GM12878 (cell line): Measurements from ENCODE around the gene HDAC5. TPM values are rescaled to one million over a fixed set of nuclear protein-coding genes. Genes with fewer than 3 reads are reported as not detected.
A peak's percentile ranks its signal among the peaks of the same experiment; 100 is the strongest.

ENCODE experiments used
- ATAC-seq: fragments of 200-7000 bp; cut with Tn5 transposase; 3 replicates; pipeline ENCODE4 v1.9.1; 2020; ENCODE audit warnings: mild to moderate bottlenecking, moderate library complexity
- BruUV-seq: library from RNA; stranded (reverse); fragments of 400-500 nt; replicated peaks from 2 replicates; lab custom pipeline; 2021; lab: Mats Ljungman, UMichigan
- CTCF ChIA-PET: fragments of 300-600 bp; sonication (Branson Sonifier 250); formaldehyde crosslinking; extraction: SDS; loops from one replicate; lab custom pipeline; 2021; ENCODE audit warnings: inconsistent platforms; lab: Yijun Ruan, JAX
- POLR2A ChIA-PET: fragments of 350-600 bp; formaldehyde crosslinking; extraction: SDS; loops from one replicate; lab custom pipeline; 2021; ENCODE audit warnings: inconsistent platforms; lab: Charles Lee
- RAD21 ChIA-PET: fragments of 300-600 bp; sonication (Branson Sonifier 250); formaldehyde crosslinking; loops from one replicate; lab custom pipeline; 2023; ENCODE audit warnings: antibody characterized with exemption; ENCODE audit not compliant: unreplicated experiment; lab: Charles Lee
- SMC1A ChIA-PET: fragments of 300-600 bp; sonication (Branson Sonifier 250); formaldehyde crosslinking; loops from one replicate; lab custom pipeline; 2023; ENCODE audit not compliant: unreplicated experiment, uncharacterized antibody; lab: Charles Lee
- DNase-seq: peaks from one replicate; pipeline ENCODE4 v3.0.0-alpha.2; 2011; ENCODE audit warnings: low read depth, low spot score
- FAIRE-seq: peaks from 3 replicates; lab custom pipeline; 2011; peaks lifted over from hg19 to GRCh38; lab: Jason Lieb, UNC
- H2AFZ ChIP-seq: 2 replicates; pipeline ENCODE4 v1.6.0; 2011; ENCODE audit warnings: low read depth, low read length, control low read depth; ENCODE audit not compliant: control insufficient read depth
- H3K27ac ChIP-seq: 2 replicates; pipeline ENCODE4 v1.5.1; 2011; ENCODE audit warnings: control low read depth; ENCODE audit not compliant: control insufficient read depth, insufficient read depth
- H3K27me3 ChIP-seq, 2 experiments: replicated peaks in 1 of 2; 2 replicates each; pipeline versions ENCODE4 v1.6.0 to v1.6.1; 2011; ENCODE audit warnings: low read length in 1 of 2; ENCODE audit not compliant: control insufficient read depth in 2 of 2, insufficient read depth in 2 of 2
- H3K36me3 ChIP-seq, 2 experiments: 2 replicates each; pipeline ENCODE4 v1.5.1; 2011; ENCODE audit warnings: low read length in 1 of 2; ENCODE audit not compliant: control insufficient read depth in 2 of 2, insufficient read depth in 2 of 2
- H3K4me1 ChIP-seq: 2 replicates; pipeline ENCODE4 v1.6.1; 2011; ENCODE audit warnings: mild to moderate bottlenecking, low read length, moderate library complexity, mixed read lengths; ENCODE audit not compliant: control insufficient read depth, insufficient read depth
- H3K4me2 ChIP-seq: 2 replicates; pipeline ENCODE4 v1.6.0; 2011; ENCODE audit warnings: control low read depth; ENCODE audit not compliant: control insufficient read depth, insufficient read depth
- H3K4me3 ChIP-seq: fragments of 200-600 bp; sonication (generic); 2 replicates; pipeline ENCODE4 v1.5.1; 2016
- H3K79me2 ChIP-seq: 2 replicates; pipeline ENCODE4 v1.6.0; 2011; ENCODE audit warnings: low read length; ENCODE audit not compliant: control insufficient read depth, insufficient read depth
- H3K9ac ChIP-seq: 2 replicates; pipeline ENCODE4 v1.8.0; 2011; ENCODE audit warnings: low read length, control low read depth, mixed read lengths; ENCODE audit not compliant: control insufficient read depth, insufficient read depth
- H3K9me3 ChIP-seq: replicated peaks from 3 replicates; pipeline ENCODE4 v1.5.1; 2011; ENCODE audit warnings: mild to moderate bottlenecking, low read length; ENCODE audit not compliant: control insufficient read depth, insufficient read depth
- H4K20me1 ChIP-seq: 2 replicates; pipeline ENCODE4 v1.6.0; 2011; ENCODE audit not compliant: control insufficient read depth, insufficient read depth
- ATF7 ChIP-seq: fragments of 450-650 bp; IDR thresholded peaks from 2 replicates; pipeline ENCODE4 v1.6.1; 2016; ENCODE audit warnings: low read depth, mild to moderate bottlenecking
- ESRRA ChIP-seq: IDR thresholded peaks from 2 replicates; pipeline ENCODE4 v1.6.1; 2012; ENCODE audit warnings: mild to moderate bottlenecking, low read length, improper control_type of control experiment
- NR2C1 ChIP-seq: fragments of 450-650 bp; IDR thresholded peaks from 2 replicates; pipeline ENCODE4 v1.6.1; 2017; ENCODE audit warnings: antibody characterized with exemption, mild to moderate bottlenecking, moderate library complexity
- POLR2A ChIP-seq: IDR thresholded peaks from 2 replicates; pipeline ENCODE4 v1.6.1; 2011; ENCODE audit warnings: low read depth, mild to moderate bottlenecking, low read length
- SPI1 ChIP-seq: IDR thresholded peaks from 2 replicates; pipeline ENCODE4 v1.6.1; 2011; ENCODE audit warnings: low read depth, mild to moderate bottlenecking, low read length, moderate library complexity, borderline replicate concordance; ENCODE audit not compliant: insufficient read depth
- TAF1 ChIP-seq: IDR thresholded peaks from 2 replicates; pipeline ENCODE4 v1.6.1; 2011; ENCODE audit warnings: mild to moderate bottlenecking, low read depth, low read length, borderline replicate concordance
- TCF3 ChIP-seq: IDR thresholded peaks from 2 replicates; pipeline ENCODE4 v1.6.1; 2012; ENCODE audit warnings: low read depth, mild to moderate bottlenecking, low read length, borderline replicate concordance; ENCODE audit not compliant: insufficient read depth
- WGBS: methylation state at CpG from one replicate; pipeline ENCODE4 v1.1.6; 2016; ENCODE audit warnings: low lambda C conversion rate; ENCODE audit not compliant: insufficient replicate concordance, insufficient coverage; ENCODE audit errors: missing lambda C conversion rate; 5-methylcytosine and 5-hydroxymethylcytosine counted together
- in situ Hi-C: fragments of 300-500 bp; cut with MboI; formaldehyde crosslinking; loops from 9 replicates; pipeline ENCODE4 v1.14.3; 2018; ENCODE audit warnings: mixed read lengths
- intact Hi-C: fragments of 100-400 bp; cut with micrococcal nuclease; formaldehyde crosslinking; loops from one replicate; pipeline ENCODE4 v1.14.2; 2022; ENCODE audit not compliant: unreplicated experiment
- polyA plus RNA-seq, 11 experiments: library from polyadenylated mRNA; depleted of rRNA in 4 of 11; unstranded in 6 of 11; stranded (reverse) in 5 of 11; fragments of >200 nt; fragmentation: Nextera tagmentation in 4 of 11; fragmentation: Illumina TruSeq in 1 of 11; extraction: Ambion mirVana in 4 of 11; extraction: Trizol in 1 of 11; gene quantifications; 1 replicate in 1 of 11; 2 replicates in 10 of 11; pipeline versions ENCODE4 v1.2.1 to v1.2.3, GENCODE V29; 2011 to 2016; ENCODE audit warnings: inconsistent platforms in 2 of 11, missing spikeins in 2 of 11, low read depth in 1 of 11
- total RNA-seq, 4 experiments: library from RNA; depleted of rRNA in 3 of 4; stranded (reverse); fragments of >200 nt in 3 of 4; fragmentation: Illumina TruSeq in 1 of 4; extraction: Trizol in 1 of 4; gene quantifications; 2 replicates each; pipeline versions ENCODE4 v1.2.1 to v1.2.3, GENCODE V29; 2013 to 2021
- TF ChIP-seq, protein P1 (sequence below): fragments of 450-650 bp; IDR thresholded peaks from 2 replicates; pipeline ENCODE4 v1.6.1; 2017; ENCODE audit warnings: mild to moderate bottlenecking
- TF ChIP-seq, protein P2 (sequence below): fragments of 450-650 bp; conservative IDR thresholded peaks from 2 replicates; pipeline ENCODE4 v1.6.1; 2017; ENCODE audit warnings: mild to moderate bottlenecking, moderate library complexity

Gene HDAC5
- total and polyA plus RNA-seq, 10 of the 15 experiments (the other 5 are each of a cell fraction or from before 2014, with no cell fraction given), result 1.1 to 58.0 (median 27.3) TPM

DNA sequence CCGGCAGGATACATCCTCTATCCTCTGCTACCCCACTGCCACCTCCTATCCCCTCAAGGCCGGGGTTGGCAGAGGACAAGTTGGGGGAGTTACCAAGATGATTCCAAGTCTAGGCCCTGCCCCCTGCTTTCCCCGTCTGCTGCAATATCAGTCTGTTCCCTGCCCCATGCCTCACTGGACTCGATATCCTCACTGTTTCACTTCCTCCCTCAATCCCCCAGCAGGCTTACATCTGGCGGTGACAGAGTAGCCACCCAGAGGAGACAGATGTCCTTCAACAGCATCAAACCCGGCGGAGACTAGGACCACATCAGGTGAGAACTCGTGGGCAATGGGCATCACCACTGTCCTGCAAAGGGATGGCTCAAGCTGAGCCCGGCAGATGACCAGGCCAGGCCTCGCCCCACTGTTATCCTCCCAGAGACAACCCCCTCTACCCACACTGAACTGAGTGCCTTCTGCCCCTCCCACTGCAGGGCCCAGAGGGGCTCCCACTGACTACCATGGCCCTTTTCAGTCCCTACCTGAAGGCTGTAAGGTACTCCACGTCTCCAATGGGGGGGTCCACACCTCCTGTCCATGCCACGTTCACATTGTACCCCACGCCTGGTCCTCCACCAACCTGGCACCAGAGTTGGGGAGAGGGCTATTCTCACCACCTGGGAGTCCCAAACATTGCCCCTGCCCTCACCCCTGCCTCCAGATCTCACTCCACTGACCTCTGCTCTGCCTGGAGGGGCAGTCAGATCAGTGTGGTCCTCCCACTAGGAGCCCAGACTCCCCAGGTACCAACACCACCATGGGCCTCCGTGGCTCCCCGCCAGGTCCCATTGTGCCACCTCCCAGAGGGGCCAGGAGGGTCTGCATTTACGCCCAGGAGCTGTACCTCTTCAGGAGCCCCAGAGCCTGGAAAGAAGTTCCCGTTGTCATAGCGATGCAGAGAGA lies 43.3 kb downstream of the HDAC5 start:
- no peak overlapping the region for H3K27ac ChIP-seq
- SMC1A ChIA-PET, result no interaction called here
- POLR2A ChIA-PET, result no interaction called here
- CTCF ChIA-PET, result no interaction called here
- peaks cover 17 to 32% of the 10 kb centered on the region in 2 experiments; a peak in 3 of 4 replicates for H3K36me3 ChIP-seq
- TF ChIP-seq, protein P1, sequence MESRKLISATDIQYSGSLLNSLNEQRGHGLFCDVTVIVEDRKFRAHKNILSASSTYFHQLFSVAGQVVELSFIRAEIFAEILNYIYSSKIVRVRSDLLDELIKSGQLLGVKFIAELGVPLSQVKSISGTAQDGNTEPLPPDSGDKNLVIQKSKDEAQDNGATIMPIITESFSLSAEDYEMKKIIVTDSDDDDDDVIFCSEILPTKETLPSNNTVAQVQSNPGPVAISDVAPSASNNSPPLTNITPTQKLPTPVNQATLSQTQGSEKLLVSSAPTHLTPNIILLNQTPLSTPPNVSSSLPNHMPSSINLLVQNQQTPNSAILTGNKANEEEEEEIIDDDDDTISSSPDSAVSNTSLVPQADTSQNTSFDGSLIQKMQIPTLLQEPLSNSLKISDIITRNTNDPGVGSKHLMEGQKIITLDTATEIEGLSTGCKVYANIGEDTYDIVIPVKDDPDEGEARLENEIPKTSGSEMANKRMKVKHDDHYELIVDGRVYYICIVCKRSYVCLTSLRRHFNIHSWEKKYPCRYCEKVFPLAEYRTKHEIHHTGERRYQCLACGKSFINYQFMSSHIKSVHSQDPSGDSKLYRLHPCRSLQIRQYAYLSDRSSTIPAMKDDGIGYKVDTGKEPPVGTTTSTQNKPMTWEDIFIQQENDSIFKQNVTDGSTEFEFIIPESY, result no peak
- peak; percentile 76 for TF ChIP-seq SPI1
- peak; percentile 52; the same call in 1 of the 2 replicates for TF ChIP-seq POLR2A
- no peak overlapping the region for H3K4me3 ChIP-seq
- intact Hi-C loops, result no loop called here
- WGBS, result 64% methylated on average over 18 of the region's 18 CpGs
- no peaks in the 10 kb centered on the region for H3K27me3 ChIP-seq
- BruUV-seq, result no TSS peak
- RAD21 ChIA-PET, result no interaction called here
- no peaks in the 10 kb centered on the region for H3K4me1 ChIP-seq
- in situ Hi-C loops, result no loop called here
- FAIRE-seq, result no peak
- H2AFZ ChIP-seq, result no peak overlapping the region
- no peak overlapping the region for H3K9ac ChIP-seq
- no peaks in the 10 kb centered on the region; the same call in 1 of the 2 replicates for H4K20me1 ChIP-seq
- no peak overlapping the region for H3K4me2 ChIP-seq
- H3K79me2 ChIP-seq, result no peaks in the 10 kb centered on the region
- ATAC-seq, result no peak
- DNase-seq, result no peak
- no peaks in the 10 kb centered on the region for H3K9me3 ChIP-seq

DNA sequence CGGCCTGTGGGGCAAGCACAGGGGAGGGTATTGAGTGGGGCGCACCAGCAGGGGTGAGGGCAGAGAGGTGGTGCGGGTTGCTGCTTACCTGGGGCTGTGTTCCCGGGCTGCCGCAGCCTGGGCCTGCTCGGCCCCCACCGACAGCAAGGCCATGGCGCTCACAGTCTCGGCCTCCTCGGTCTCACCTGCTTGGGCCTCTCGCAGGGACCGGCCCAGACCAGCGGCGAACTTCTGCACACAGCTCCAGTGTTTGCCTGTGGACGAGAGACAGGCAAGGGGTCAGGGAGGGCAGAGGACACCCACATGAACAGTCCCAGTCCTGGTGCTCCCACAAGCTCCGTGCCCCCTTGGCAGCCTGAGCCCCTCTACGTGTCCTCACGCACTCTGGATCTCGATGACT lies 45.0 kb downstream of the HDAC5 start:
- no peak for ATAC-seq
- Histone ChIP-seq H3K4me3 (no peak overlapping the region), H3K4me1 (no peaks in the 10 kb centered on the region), H3K9me3 (no peaks in the 10 kb centered on the region), H3K79me2 (no peaks in the 10 kb centered on the region), H3K27me3 (no peaks in the 10 kb centered on the region), H3K4me2 (no peak overlapping the region), H4K20me1 (no peaks in the 10 kb centered on the region), H3K9ac (no peak overlapping the region), H3K27ac (no peak overlapping the region), H3K36me3 (peaks cover 20 to 22% of the 10 kb centered on the region in 2 experiments; a peak in 3 of 4 replicates), H2AFZ (no peak overlapping the region)
- SMC1A ChIA-PET, result no interaction called here
- POLR2A ChIA-PET, result interaction anchor here (0.5 kb wide), 1 partner anchor 30 kb away, joined by 4 read pairs; no protein-coding TSS in a partner anchor
- no TSS peak for BruUV-seq
- 96% methylated on average over 14 of the region's 19 CpGs for whole genome bisulfite sequencing
- FAIRE-seq, result no peak
- DNase-seq, result no peak
- intact Hi-C loops, result no loop called here
- CTCF ChIA-PET, result no interaction called here
- RAD21 ChIA-PET, result no interaction called here
- TF ChIP-seq TAF1 (no peak), NR2C1 (no peak), ATF7 (no peak), ESRRA (no peak), TCF3 (no peak)
- TF ChIP-seq, protein P2, sequence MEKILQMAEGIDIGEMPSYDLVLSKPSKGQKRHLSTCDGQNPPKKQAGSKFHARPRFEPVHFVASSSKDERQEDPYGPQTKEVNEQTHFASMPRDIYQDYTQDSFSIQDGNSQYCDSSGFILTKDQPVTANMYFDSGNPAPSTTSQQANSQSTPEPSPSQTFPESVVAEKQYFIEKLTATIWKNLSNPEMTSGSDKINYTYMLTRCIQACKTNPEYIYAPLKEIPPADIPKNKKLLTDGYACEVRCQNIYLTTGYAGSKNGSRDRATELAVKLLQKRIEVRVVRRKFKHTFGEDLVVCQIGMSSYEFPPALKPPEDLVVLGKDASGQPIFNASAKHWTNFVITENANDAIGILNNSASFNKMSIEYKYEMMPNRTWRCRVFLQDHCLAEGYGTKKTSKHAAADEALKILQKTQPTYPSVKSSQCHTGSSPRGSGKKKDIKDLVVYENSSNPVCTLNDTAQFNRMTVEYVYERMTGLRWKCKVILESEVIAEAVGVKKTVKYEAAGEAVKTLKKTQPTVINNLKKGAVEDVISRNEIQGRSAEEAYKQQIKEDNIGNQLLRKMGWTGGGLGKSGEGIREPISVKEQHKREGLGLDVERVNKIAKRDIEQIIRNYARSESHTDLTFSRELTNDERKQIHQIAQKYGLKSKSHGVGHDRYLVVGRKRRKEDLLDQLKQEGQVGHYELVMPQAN, result no peak
- in situ Hi-C loops, result no loop called here
